Spleen (tissue), 7 donors: ENCODE data around the gene RGS9BP.

Source experiments
- POLR2A ChIP-seq, 3 donors: fragments of 450-650 bp; IDR thresholded peaks; one replicate each; pipeline ENCODE4 v1.5.1; 2017; ENCODE audit warnings: antibody characterized with exemption in 3 of 3, mild to moderate bottlenecking in 1 of 3
- TF ChIP-seq, protein P1 (sequence below), 11 experiments: fragments of 200-600 bp in 7 of 11; fragments of 450-650 bp in 4 of 11; sonication (generic) in 4 of 11; IDR thresholded peaks in 8 of 11; conservative IDR thresholded peaks in 3 of 11; 1 replicate in 7 of 11; 2 replicates in 4 of 11; pipeline versions ENCODE4 v1.4.0 to v1.8.0; 2016 to 2021; ENCODE audit warnings: antibody characterized with exemption in 11 of 11, inconsistent platforms in 4 of 11, mild to moderate bottlenecking in 1 of 11
- donor health status: DM: no; HTN: no; CAD: no; lungs with moderate emphysema.
- donor health status: DM: no; HTN: no; CAD: no.
- donor health status: DM: no; HTN: no; CAD: no.

DNA sequence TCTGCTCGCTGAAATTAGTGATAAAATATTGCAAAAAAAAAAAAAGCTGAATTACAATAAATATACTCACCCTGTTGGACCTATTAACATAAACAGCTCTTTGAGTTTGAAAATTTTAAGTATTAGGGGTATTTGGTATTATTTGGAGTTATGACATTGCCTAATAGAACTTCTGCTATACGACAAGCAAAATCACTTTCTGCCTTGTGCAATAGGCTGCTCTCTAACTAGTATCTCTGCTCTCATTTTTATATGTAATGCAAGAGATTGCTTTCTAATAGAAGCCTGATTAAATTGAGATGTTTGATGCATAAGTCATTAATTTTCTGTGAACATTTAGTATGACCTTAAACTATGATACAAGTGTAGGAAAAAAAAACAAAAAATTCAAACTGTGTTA is 5.3 kb downstream of the RGS9BP start:
- no peak for TF ChIP-seq POLR2A (IDR thresholded peaks at IDR 0.05)
- TF ChIP-seq, protein P1, sequence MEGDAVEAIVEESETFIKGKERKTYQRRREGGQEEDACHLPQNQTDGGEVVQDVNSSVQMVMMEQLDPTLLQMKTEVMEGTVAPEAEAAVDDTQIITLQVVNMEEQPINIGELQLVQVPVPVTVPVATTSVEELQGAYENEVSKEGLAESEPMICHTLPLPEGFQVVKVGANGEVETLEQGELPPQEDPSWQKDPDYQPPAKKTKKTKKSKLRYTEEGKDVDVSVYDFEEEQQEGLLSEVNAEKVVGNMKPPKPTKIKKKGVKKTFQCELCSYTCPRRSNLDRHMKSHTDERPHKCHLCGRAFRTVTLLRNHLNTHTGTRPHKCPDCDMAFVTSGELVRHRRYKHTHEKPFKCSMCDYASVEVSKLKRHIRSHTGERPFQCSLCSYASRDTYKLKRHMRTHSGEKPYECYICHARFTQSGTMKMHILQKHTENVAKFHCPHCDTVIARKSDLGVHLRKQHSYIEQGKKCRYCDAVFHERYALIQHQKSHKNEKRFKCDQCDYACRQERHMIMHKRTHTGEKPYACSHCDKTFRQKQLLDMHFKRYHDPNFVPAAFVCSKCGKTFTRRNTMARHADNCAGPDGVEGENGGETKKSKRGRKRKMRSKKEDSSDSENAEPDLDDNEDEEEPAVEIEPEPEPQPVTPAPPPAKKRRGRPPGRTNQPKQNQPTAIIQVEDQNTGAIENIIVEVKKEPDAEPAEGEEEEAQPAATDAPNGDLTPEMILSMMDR (IDR thresholded peaks at IDR 0.05 in 8 of 11, conservative IDR thresholded peaks at IDR 0.05 in 3 of 11): no peak
